H1 (cell line): ENCODE data around the gene KRT34.
"Not testable (repeated sequence)": the region's sequence is repeated elsewhere in the genome, so short reads cannot be mapped to it uniquely, and the experiment has no call there.

Source experiments
- EP300 ChIP-seq, 2 experiments: IDR thresholded peaks; 1 replicate in 1 of 2; 2 replicates in 1 of 2; pipeline ENCODE4 v1.6.1; 2011 to 2012; ENCODE audit warnings: low read depth in 2 of 2, low read length in 2 of 2, mild to moderate bottlenecking in 2 of 2, borderline replicate concordance in 1 of 2, inconsistent platforms in 1 of 2, moderate library complexity in 1 of 2
- TF ChIP-seq, protein P1 (sequence below), 3 experiments: IDR thresholded peaks; 1 replicate in 2 of 3; 2 replicates in 1 of 3; pipeline versions ENCODE4 v1.5.1 to v1.6.1; 2011; ENCODE audit warnings: low read length in 3 of 3, mild to moderate bottlenecking in 3 of 3, inconsistent platforms in 2 of 3, low read depth in 1 of 3, moderate library complexity in 1 of 3; ENCODE audit not compliant: insufficient read depth in 1 of 3; ENCODE audit errors: control extremely low read depth in 1 of 3

DNA sequence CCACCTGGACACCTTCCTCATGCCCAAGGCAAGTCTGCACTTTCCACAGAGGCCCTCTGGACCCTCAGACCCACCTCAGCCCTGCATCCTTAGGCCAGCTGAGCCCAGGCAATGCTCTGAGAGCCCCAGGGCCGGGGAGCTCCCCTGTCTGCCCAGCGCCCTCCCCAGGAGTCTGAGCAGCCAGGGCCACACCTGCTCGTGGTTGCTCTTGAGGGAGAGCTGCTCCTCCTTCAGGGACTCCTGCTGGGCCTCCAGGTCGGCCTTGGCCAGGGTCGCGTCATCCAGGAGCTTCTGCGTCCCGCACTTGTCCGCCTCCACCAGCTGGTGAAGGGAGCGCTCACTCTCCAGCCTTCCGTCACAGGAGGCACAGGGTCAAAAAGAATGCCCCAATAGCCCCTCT is 40.5 kb upstream of the KRT34 start:
- not testable (repeated sequence) for TF ChIP-seq EP300 (IDR thresholded peaks at IDR 0.05; ENCODE audit: borderline replicate concordance in 1 of 2, low read depth in 2 of 2, low read length in 2 of 2)
- TF ChIP-seq, protein P1, sequence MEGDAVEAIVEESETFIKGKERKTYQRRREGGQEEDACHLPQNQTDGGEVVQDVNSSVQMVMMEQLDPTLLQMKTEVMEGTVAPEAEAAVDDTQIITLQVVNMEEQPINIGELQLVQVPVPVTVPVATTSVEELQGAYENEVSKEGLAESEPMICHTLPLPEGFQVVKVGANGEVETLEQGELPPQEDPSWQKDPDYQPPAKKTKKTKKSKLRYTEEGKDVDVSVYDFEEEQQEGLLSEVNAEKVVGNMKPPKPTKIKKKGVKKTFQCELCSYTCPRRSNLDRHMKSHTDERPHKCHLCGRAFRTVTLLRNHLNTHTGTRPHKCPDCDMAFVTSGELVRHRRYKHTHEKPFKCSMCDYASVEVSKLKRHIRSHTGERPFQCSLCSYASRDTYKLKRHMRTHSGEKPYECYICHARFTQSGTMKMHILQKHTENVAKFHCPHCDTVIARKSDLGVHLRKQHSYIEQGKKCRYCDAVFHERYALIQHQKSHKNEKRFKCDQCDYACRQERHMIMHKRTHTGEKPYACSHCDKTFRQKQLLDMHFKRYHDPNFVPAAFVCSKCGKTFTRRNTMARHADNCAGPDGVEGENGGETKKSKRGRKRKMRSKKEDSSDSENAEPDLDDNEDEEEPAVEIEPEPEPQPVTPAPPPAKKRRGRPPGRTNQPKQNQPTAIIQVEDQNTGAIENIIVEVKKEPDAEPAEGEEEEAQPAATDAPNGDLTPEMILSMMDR (IDR thresholded peaks at IDR 0.05; ENCODE audit: control extremely low read depth in 1 of 3, insufficient read depth in 1 of 3, low read depth in 1 of 3, low read length in 3 of 3), result not testable (repeated sequence)
